Stimulated activated CD8-positive, alpha-beta memory T cell treated with anti-CD3 and anti-CD28 coated beads, Interleukin-15, amount 100 ng/mL, for 1 hour (primary cell): ENCODE measurements around the gene HSPA2.
"Not testable (repeated sequence)": the region's sequence is repeated elsewhere in the genome, so short reads cannot be mapped to it uniquely, and the experiment has no call there.

ENCODE experiments used
- DNase-seq: peaks from one replicate; pipeline ENCODE4 v3.0.0-alpha.2; 2020; ENCODE audit warnings: low read depth

HSPA2 gene

GRCh38 chr14:64562436-64562835 lies 21.9 kb downstream of the HSPA2 start:
- no peak for DNase-seq

- no peak for DNase-seq
Observed at GRCh38 chr14:64563696-64564095, 23.2 kb downstream of the HSPA2 start.

- no peak for DNase-seq
Observed at GRCh38 chr14:64566651-64567122, 26.1 kb downstream of the HSPA2 start.

GRCh38 chr14:64569138-64569631 lies 28.6 kb downstream of the HSPA2 start:
- no peak for DNase-seq

- DNase-seq, result not testable (repeated sequence)
Observed at GRCh38 chr14:64569646-64570045, 29.1 kb downstream of the HSPA2 start.

GRCh38 chr14:64572386-64573104 lies 32.0 kb downstream of the HSPA2 start:
- no peak for DNase-seq

GRCh38 chr14:64573109-64573508 lies 32.6 kb downstream of the HSPA2 start:
- no peak for DNase-seq

- no peak for DNase-seq
Observed at GRCh38 chr14:64574371-64575107, 34.0 kb downstream of the HSPA2 start.

- DNase-seq, result no peak
Observed at GRCh38 chr14:64577211-64577610, 36.7 kb downstream of the HSPA2 start.

- DNase-seq, result no peak
Observed at GRCh38 chr14:64580467-64580866, 39.9 kb downstream of the HSPA2 start.

- no peak for DNase-seq
Observed at GRCh38 chr14:64581363-64581762, 40.8 kb downstream of the HSPA2 start.

- no peak for DNase-seq
Observed at GRCh38 chr14:64581817-64582216, 41.3 kb downstream of the HSPA2 start.

- no peak for DNase-seq
Observed at GRCh38 chr14:64584190-64584589, 43.6 kb downstream of the HSPA2 start.

GRCh38 chr14:64591809-64592208 lies 51.3 kb downstream of the HSPA2 start:
- no peak for DNase-seq
